NCI-H1436 treated with DMSO at 0.1 percent for 48 hours (cell line): ENCODE results near the gene LMNB1.

ENCODE experiments used
- DNase-seq: peaks from one replicate; lab custom pipeline; 2025; lab: John Stamatoyannopoulos, UW

LMNB1 gene

GRCh38 chr5:126855266-126855665, 78.3 kb downstream of the LMNB1 start:
- no peak for DNase-seq

- DNase-seq, result no peak
Measured at GRCh38 chr5:126857472-126858410, 80.8 kb downstream of the LMNB1 start.

DNA sequence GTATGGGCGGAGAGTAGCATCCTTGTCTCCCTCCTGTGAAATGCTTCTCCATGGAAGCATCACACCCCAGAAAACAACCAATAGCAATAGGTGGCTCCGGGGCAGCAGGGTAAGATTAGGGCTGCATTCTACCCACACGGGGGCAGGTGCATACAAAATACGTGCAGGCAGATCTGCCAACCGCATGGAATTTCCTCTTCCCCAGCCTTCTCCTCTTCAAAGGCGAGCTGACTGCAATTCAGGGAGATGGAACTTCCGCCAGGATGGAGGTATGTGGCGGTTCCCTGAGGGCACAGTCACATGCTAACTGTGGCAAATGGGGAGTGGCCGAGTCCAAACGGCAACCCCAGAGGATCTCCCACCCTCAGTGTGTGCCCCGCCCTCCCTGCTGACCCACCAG, 81.5 kb downstream of the LMNB1 start:
- no peak for DNase-seq

- DNase-seq, result no peak
Measured at GRCh38 chr5:126863402-126863801, 86.5 kb downstream of the LMNB1 start.

DNA sequence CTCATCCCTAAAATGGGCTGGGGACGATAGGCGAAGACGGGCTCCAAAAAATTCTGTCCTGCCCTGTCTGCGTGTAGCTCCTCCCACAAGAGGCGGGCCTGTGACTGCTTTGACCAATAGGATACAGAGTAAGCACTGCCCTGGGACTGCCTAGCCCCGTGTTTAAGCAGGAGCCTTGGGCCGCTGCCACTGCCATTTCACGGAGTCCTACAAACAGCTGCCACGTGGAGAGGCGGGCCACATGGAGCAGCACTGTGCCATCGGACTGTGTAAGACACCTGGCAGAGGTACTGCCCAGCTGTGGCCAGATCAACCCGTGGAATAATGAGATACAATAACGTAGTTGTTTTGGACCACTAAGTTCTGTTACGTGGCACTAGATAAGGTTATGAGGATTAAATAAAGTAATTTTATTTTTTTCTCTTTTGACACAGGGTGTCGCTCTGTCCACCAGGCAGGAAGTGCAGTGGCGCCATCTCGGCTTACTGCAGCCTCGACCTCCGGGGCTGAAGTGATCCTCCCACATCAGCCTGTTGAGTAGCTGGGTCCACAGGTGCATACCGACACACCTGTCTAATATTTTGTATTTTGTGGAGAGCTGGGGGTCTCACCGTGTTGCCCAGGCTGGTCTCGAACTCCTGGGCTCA, 87.2 kb downstream of the LMNB1 start:
- DNase-seq, result no peak

GRCh38 chr5:126865299-126865698, 88.4 kb downstream of the LMNB1 start:
- DNase-seq, result no peak

GRCh38 chr5:126866851-126867636, 90.1 kb downstream of the LMNB1 start:
- DNase-seq, result no peak

DNA sequence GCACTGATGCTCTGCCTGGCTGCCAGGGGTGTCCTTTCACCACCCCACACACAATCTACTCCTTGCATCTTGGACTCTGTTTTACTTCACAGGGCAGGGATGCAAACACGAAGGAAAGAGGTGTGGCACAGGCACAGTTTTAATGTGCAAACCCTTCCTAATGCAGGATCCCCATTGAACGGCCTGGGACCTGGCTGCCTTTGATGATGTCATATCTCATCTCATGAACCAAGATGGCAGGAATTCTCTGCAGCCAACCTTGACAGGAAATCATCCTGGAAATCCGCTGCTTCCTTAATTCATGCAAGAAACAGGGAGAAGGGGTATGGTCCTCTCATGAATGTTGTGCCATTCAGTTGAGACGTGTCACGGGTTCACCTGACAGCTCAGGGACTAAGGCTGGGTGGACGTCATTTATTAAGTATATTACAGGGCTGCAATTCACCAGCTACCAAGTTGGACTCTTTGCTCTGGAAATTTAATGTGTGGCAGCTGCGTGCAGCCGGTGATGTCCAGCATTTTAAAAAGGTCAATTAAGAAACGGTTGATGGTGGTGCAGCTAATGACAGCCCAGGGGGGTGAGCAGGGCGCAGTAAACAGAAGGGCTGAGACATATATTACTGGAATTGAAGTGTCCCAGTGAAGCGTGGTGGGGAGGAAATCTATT, 91.5 kb downstream of the LMNB1 start:
- no peak for DNase-seq

GRCh38 chr5:126869005-126869451, 92.1 kb downstream of the LMNB1 start:
- no peak for DNase-seq

GRCh38 chr5:126871441-126871840, 94.5 kb downstream of the LMNB1 start:
- DNase-seq, result no peak

GRCh38 chr5:126872561-126873354, 95.8 kb downstream of the LMNB1 start:
- DNase-seq, result no peak

- no peak for DNase-seq
Measured at GRCh38 chr5:126875303-126875785, 98.4 kb downstream of the LMNB1 start.

- no peak for DNase-seq
Measured at GRCh38 chr5:126877602-126878001, 100.7 kb downstream of the LMNB1 start.

- DNase-seq, result no peak
Measured at GRCh38 chr5:126878085-126878484, 101.1 kb downstream of the LMNB1 start.

DNA sequence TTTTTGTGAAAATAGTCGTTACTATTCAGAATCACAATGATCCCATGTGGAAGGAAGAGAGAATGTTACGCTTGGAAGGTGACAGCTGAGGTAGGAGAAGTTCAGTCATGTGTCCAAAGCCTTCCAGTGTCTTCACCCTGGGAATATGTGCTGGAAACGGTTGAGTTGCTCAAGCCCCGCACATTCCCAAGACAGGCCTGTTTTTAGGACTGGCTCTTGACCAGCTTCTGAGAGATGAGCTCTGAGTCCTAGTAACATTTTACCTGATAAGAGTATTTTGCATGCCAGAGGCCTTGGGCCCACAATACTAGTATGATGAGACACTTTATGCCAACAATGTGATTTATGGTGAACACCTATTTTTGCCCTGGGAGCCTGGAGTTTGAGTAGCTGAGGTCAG, 101.7 kb downstream of the LMNB1 start:
- no peak for DNase-seq

DNA sequence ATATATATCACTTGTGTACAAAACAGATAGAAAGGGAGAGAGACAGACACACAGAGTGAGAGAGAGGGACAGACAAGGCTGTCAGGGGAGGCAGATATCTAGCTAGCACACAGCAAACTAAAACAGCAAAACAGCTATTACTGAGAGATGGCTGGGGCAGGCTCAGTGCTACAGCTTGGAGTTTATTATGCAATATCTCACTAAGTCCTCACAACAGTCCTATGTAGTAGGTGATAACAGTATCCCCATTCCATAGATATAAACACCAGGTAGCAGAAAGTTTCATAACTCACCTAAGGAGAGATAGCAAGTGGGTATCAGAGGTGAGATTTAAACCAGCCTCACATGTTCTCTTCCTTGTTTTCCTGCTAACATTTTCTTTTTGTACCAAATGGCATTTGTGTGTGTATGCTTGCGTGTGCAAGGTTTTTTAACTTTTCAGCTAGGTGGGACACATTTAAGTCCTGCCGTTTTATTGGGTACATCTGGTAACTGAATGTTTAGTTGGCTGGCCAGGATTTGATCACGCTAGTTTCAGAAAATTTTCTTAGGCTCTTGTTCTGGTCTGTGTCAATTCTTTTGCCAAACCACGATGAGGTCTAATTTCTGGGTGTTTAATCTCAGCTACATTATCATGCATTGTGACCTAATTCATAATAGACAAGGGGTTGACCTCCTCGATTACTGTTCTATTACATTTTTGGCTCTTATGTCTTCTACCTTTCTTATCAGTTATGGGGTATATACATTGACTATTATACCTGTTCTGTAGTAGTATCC, 105.1 kb downstream of the LMNB1 start:
- DNase-seq, result no peak

- no peak for DNase-seq
Measured at GRCh38 chr5:126883564-126884245, 106.8 kb downstream of the LMNB1 start.

- DNase-seq, result no peak
Measured at GRCh38 chr5:126884269-126884819, 107.4 kb downstream of the LMNB1 start.
